HepG2 (cell line): ENCODE measurements around the gene RHBDL3. TPM values are rescaled to one million over a fixed set of nuclear protein-coding genes. Genes with fewer than 3 reads are reported as not detected.

Experiments
- HMG20A ChIP-seq: IDR thresholded peaks from 2 replicates; pipeline ENCODE4 v1.6.1; 2016; ENCODE audit warnings: borderline replicate concordance
- HOXA9 ChIP-seq: sonication (generic); formaldehyde crosslinking; IDR thresholded peaks from 2 replicates; pipeline ENCODE4 v1.8.1; 2022; ENCODE audit warnings: missing genetic modification reagents, mild to moderate bottlenecking, moderate library complexity, borderline replicate concordance
- MED1 ChIP-seq: sonication (generic); formaldehyde crosslinking; IDR thresholded peaks from 2 replicates; pipeline ENCODE4 v1.4.0; 2020; ENCODE audit warnings: missing genetic modification reagents
- NR2F1 ChIP-seq, 2 experiments: fragments of 450-650 bp in 1 of 2; formaldehyde crosslinking in 1 of 2; IDR thresholded peaks; 2 replicates each; pipeline versions ENCODE4 v1.5.0 to v1.6.1; 2016 to 2020; ENCODE audit warnings: mild to moderate bottlenecking in 1 of 2, missing compliant biosample characterization in 1 of 2, missing genetic modification reagents in 1 of 2, moderate library complexity in 1 of 2
- NR2F6 ChIP-seq, 2 experiments: IDR thresholded peaks; 2 replicates each; pipeline ENCODE4 v1.6.1; 2016; ENCODE audit warnings: antibody characterized with exemption in 1 of 2, mild to moderate bottlenecking in 1 of 2
- SOX5 ChIP-seq: IDR thresholded peaks from 2 replicates; pipeline ENCODE4 v1.6.1; 2016; ENCODE audit warnings: borderline replicate concordance
- TBL1XR1 ChIP-seq: fragments of 150-350 bp; IDR thresholded peaks from 2 replicates; pipeline ENCODE4 v1.6.1; 2014; ENCODE audit warnings: borderline replicate concordance, low read length; ENCODE audit not compliant: partially characterized antibody
- YEATS4 ChIP-seq: sonication (generic); formaldehyde crosslinking; IDR thresholded peaks from 2 replicates; pipeline ENCODE4 v1.4.0; 2020; ENCODE audit warnings: missing genetic modification reagents, borderline replicate concordance
- ZNF205 ChIP-seq: IDR thresholded peaks from 2 replicates; pipeline ENCODE4 v1.6.1; 2018; ENCODE audit warnings: missing biosample characterization, missing genetic modification reagents
- ZNF263 ChIP-seq: sonication (generic); formaldehyde crosslinking; IDR thresholded peaks from 2 replicates; pipeline ENCODE4 v1.4.0; 2020; ENCODE audit warnings: missing genetic modification reagents
- polyA plus RNA-seq, 8 experiments: library from polyadenylated mRNA; depleted of rRNA in 3 of 8; stranded (reverse) in 7 of 8; unstranded in 1 of 8; fragments of >200 nt; fragmentation: Illumina TruSeq in 4 of 8; extraction: Trizol in 4 of 8; gene quantifications; 2 replicates each; pipeline versions ENCODE4 v1.2.1 to v1.2.3, GENCODE V29; 2011 to 2016; ENCODE audit warnings: low read depth in 4 of 8, missing spikeins in 1 of 8, mixed read lengths in 1 of 8; ENCODE audit not compliant: insufficient read depth in 1 of 8
- total RNA-seq, 5 experiments: library from RNA; depleted of rRNA; stranded (reverse); fragments of >200 nt; fragmentation: Illumina TruSeq; extraction: Trizol; gene quantifications; 2 replicates each; pipeline ENCODE4 v1.2.3, GENCODE V29; 2016; ENCODE audit warnings: low read depth in 1 of 5
- TF ChIP-seq, protein P1 (sequence below): sonication (generic); formaldehyde crosslinking; IDR thresholded peaks from 2 replicates; pipeline ENCODE4 v1.4.0; 2020; ENCODE audit warnings: mild to moderate bottlenecking, missing genetic modification reagents, borderline replicate concordance
- TF ChIP-seq, protein P2 (sequence below): sonication (generic); formaldehyde crosslinking; IDR thresholded peaks from 2 replicates; pipeline ENCODE4 v1.4.0; 2020; ENCODE audit warnings: missing genetic modification reagents, mild to moderate bottlenecking, borderline replicate concordance
- TF ChIP-seq, protein P3 (sequence below): IDR thresholded peaks from 2 replicates; pipeline ENCODE4 v1.6.1; 2018; ENCODE audit warnings: missing genetic modification reagents, mild to moderate bottlenecking, missing compliant biosample characterization
- TF ChIP-seq, protein P4 (sequence below): sonication (generic); formaldehyde crosslinking; IDR thresholded peaks from 2 replicates; pipeline ENCODE4 v1.4.0; 2020; ENCODE audit warnings: missing genetic modification reagents
- TF ChIP-seq, protein P5 (sequence below): sonication (generic); formaldehyde crosslinking; IDR thresholded peaks from 2 replicates; pipeline ENCODE4 v1.8.0; 2022; ENCODE audit warnings: mild to moderate bottlenecking, missing genetic modification reagents, borderline replicate concordance
- TF ChIP-seq, protein P6 (sequence below): sonication (generic); formaldehyde crosslinking; IDR thresholded peaks from 2 replicates; pipeline ENCODE4 v1.4.0; 2020; ENCODE audit warnings: missing genetic modification reagents, borderline replicate concordance

Gene RHBDL3
- total and polyA plus RNA-seq, 2 of the 13 experiments (the other 11 are each of a cell fraction or from before 2014, with no cell fraction given), result 0.09 TPM; not detected in 1

DNA sequence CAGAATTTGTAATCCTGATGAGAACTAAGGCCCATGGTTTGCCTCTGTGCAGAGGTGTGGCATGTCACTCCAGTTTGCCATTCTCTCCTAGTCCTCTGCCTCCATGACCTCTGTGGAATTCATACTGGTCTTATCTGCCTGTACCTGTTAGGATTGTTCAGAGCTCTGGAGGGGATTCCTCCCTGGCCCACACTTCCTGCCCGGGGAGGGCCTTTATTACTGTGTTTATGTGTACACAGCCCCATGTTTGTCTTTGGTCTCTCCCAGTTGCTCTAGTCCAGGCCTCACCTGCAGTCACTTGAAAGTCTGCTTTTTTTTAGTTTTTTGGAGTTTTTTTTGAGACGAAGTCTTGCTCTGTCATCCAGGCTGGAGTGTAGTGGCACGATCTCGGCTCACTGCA lies 36.4 kb downstream of the RHBDL3 start (continued):
- TF ChIP-seq, protein P1, sequence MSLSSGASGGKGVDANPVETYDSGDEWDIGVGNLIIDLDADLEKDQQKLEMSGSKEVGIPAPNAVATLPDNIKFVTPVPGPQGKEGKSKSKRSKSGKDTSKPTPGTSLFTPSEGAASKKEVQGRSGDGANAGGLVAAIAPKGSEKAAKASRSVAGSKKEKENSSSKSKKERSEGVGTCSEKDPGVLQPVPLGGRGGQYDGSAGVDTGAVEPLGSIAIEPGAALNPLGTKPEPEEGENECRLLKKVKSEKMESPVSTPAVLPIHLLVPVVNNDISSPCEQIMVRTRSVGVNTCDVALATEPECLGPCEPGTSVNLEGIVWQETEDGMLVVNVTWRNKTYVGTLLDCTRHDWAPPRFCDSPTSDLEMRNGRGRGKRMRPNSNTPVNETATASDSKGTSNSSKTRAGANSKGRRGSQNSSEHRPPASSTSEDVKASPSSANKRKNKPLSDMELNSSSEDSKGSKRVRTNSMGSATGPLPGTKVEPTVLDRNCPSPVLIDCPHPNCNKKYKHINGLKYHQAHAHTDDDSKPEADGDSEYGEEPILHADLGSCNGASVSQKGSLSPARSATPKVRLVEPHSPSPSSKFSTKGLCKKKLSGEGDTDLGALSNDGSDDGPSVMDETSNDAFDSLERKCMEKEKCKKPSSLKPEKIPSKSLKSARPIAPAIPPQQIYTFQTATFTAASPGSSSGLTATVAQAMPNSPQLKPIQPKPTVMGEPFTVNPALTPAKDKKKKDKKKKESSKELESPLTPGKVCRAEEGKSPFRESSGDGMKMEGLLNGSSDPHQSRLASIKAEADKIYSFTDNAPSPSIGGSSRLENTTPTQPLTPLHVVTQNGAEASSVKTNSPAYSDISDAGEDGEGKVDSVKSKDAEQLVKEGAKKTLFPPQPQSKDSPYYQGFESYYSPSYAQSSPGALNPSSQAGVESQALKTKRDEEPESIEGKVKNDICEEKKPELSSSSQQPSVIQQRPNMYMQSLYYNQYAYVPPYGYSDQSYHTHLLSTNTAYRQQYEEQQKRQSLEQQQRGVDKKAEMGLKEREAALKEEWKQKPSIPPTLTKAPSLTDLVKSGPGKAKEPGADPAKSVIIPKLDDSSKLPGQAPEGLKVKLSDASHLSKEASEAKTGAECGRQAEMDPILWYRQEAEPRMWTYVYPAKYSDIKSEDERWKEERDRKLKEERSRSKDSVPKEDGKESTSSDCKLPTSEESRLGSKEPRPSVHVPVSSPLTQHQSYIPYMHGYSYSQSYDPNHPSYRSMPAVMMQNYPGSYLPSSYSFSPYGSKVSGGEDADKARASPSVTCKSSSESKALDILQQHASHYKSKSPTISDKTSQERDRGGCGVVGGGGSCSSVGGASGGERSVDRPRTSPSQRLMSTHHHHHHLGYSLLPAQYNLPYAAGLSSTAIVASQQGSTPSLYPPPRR (CRISPR knock-in tag), result no peak
- TF ChIP-seq TBL1XR1 (no peak), NR2F6 (IDR thresholded peaks at IDR 0.05) (peak; percentile 72), NR2F6 (CRISPR knock-in tag; IDR thresholded peaks at IDR 0.05) (peak; percentile 70), ZNF205 (CRISPR knock-in tag) (no peak), SOX5 (CRISPR knock-in tag) (peak; percentile 51; the same call in 1 of the 2 replicates), ZNF263 (CRISPR knock-in tag) (peak; percentile 32; the same call in 1 of the 2 replicates), NR2F1 (CRISPR knock-in tag; IDR thresholded peaks at IDR 0.05) (peak in 1 of 2 experiments; percentile 17; a peak in 1 of 4 replicates), HOXA9 (no peak), MED1 (CRISPR knock-in tag) (0 out of 2 replicates have a peak, but pooled peaks have one; percentile 20), YEATS4 (no peak), HMG20A (0 out of 2 replicates have a peak, but pooled peaks have one; percentile 20)
- TF ChIP-seq, protein P2, sequence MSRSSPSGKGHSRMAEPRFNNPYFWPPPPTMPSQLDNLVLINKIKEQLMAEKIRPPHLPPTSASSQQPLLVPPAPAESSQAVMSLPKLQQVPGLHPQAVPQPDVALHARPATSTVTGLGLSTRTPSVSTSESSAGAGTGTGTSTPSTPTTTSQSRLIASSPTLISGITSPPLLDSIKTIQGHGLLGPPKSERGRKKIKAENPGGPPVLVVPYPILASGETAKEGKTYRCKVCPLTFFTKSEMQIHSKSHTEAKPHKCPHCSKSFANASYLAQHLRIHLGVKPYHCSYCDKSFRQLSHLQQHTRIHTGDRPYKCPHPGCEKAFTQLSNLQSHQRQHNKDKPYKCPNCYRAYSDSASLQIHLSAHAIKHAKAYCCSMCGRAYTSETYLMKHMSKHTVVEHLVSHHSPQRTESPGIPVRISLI (CRISPR knock-in tag), result peak; percentile 38; the same call in 1 of the 2 replicates
- TF ChIP-seq, protein P3, sequence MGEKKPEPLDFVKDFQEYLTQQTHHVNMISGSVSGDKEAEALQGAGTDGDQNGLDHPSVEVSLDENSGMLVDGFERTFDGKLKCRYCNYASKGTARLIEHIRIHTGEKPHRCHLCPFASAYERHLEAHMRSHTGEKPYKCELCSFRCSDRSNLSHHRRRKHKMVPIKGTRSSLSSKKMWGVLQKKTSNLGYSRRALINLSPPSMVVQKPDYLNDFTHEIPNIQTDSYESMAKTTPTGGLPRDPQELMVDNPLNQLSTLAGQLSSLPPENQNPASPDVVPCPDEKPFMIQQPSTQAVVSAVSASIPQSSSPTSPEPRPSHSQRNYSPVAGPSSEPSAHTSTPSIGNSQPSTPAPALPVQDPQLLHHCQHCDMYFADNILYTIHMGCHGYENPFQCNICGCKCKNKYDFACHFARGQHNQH (CRISPR knock-in tag), result peak; percentile 29; the same call in 1 of the 2 replicates
- TF ChIP-seq, protein P4, sequence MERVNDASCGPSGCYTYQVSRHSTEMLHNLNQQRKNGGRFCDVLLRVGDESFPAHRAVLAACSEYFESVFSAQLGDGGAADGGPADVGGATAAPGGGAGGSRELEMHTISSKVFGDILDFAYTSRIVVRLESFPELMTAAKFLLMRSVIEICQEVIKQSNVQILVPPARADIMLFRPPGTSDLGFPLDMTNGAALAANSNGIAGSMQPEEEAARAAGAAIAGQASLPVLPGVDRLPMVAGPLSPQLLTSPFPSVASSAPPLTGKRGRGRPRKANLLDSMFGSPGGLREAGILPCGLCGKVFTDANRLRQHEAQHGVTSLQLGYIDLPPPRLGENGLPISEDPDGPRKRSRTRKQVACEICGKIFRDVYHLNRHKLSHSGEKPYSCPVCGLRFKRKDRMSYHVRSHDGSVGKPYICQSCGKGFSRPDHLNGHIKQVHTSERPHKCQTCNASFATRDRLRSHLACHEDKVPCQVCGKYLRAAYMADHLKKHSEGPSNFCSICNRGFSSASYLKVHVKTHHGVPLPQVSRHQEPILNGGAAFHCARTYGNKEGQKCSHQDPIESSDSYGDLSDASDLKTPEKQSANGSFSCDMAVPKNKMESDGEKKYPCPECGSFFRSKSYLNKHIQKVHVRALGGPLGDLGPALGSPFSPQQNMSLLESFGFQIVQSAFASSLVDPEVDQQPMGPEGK, result peak; percentile 94
- TF ChIP-seq, protein P5, sequence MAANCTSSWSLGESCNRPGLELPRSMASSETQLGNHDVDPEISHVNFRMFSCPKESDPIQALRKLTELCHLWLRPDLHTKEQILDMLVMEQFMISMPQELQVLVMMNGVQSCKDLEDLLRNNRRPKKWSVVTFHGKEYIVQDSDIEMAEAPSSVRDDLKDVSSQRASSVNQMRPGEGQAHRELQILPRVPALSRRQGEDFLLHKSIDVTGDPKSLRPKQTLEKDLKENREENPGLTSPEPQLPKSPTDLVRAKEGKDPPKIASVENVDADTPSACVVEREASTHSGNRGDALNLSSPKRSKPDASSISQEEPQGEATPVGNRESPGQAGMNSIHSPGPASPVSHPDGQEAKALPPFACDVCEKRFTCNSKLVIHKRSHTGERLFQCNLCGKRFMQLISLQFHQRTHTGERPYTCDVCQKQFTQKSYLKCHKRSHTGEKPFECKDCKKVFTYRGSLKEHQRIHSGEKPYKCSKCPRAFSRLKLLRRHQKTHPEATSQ (CRISPR knock-in tag), result no peak
- TF ChIP-seq, protein P6, sequence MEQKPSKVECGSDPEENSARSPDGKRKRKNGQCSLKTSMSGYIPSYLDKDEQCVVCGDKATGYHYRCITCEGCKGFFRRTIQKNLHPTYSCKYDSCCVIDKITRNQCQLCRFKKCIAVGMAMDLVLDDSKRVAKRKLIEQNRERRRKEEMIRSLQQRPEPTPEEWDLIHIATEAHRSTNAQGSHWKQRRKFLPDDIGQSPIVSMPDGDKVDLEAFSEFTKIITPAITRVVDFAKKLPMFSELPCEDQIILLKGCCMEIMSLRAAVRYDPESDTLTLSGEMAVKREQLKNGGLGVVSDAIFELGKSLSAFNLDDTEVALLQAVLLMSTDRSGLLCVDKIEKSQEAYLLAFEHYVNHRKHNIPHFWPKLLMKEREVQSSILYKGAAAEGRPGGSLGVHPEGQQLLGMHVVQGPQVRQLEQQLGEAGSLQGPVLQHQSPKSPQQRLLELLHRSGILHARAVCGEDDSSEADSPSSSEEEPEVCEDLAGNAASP (CRISPR knock-in tag), result 0 out of 2 replicates have a peak, but pooled peaks have one; percentile 33
